Measurements from ENCODE around the gene AUH.

DNA sequence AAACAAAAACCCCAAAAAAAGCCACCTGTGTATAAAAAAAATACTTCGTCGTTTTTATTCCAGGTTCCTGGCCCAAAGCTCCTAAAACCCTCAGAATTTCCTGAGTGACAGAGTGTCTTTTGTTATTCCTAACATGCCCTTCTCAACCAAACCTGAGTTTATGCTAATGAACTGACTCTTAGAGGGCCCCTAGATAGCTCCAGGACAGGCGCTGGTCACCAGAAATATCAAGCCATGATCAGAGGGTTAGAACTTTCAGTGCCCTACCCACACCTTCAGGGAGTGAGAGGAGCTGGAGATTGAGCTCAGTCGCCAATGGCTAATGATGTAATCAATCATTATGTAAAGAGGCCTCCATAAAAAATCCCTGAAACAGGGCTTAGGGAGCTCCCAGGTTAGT, 15.7 kb downstream of the AUH start:
- TF ChIP-seq, protein P1, sequence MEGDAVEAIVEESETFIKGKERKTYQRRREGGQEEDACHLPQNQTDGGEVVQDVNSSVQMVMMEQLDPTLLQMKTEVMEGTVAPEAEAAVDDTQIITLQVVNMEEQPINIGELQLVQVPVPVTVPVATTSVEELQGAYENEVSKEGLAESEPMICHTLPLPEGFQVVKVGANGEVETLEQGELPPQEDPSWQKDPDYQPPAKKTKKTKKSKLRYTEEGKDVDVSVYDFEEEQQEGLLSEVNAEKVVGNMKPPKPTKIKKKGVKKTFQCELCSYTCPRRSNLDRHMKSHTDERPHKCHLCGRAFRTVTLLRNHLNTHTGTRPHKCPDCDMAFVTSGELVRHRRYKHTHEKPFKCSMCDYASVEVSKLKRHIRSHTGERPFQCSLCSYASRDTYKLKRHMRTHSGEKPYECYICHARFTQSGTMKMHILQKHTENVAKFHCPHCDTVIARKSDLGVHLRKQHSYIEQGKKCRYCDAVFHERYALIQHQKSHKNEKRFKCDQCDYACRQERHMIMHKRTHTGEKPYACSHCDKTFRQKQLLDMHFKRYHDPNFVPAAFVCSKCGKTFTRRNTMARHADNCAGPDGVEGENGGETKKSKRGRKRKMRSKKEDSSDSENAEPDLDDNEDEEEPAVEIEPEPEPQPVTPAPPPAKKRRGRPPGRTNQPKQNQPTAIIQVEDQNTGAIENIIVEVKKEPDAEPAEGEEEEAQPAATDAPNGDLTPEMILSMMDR (IDR thresholded peaks at IDR 0.05), result no peak
- no peak for TF ChIP-seq POLR2AphosphoS5 (IDR thresholded peaks at IDR 0.05)
